Measurements from ENCODE around the gene SLC25A51. TPM values are rescaled to one million over a fixed set of nuclear protein-coding genes. Genes with fewer than 3 reads are reported as not detected.

The SLC25A51 gene
- total RNA-seq, 3 donors from 2014 or later (not counting 1 experiment from before 2014, with no cell fraction given), result 22.2 to 35.4 (median 33.7) TPM

- intact Hi-C loops (cut with micrococcal nuclease), result no loop called here
- Histone ChIP-seq H3K27ac (ENCODE audit: low read length) (no peak overlapping the region), H3K4me3 (ENCODE audit: low read length) (no peak overlapping the region), H3K36me3 (ENCODE audit: control insufficient read depth, insufficient read depth, low read length) (no peaks in the 10 kb centered on the region), H3K27me3 (ENCODE audit: control insufficient read depth, insufficient read depth, low read length) (no peaks in the 10 kb centered on the region), H3K9me3 (ENCODE audit: control insufficient read depth, insufficient read depth, low read length) (no peaks in the 10 kb centered on the region), H3K4me1 (ENCODE audit: control insufficient read depth, insufficient read depth, low read length) (peaks cover under 1% of the 10 kb centered on the region)
- TF ChIP-seq CTCF (IDR thresholded peaks at IDR 0.05), result no peak
- Mint-ChIP-seq H3K4me1 (peaks cover 8 to 13% of the 10 kb centered on the region in 2 donors), H3K9me3 (no peaks in the 10 kb centered on the region), H3K36me3 (no peaks in the 10 kb centered on the region), H3K4me3 (no peak overlapping the region), H3K27me3 (ENCODE audit: low read depth in 2 of 2) (no peaks in the 10 kb centered on the region), H3K27ac (no peak overlapping the region)
- 91% methylated on average over 14 of the region's 14 CpGs for WGBS (ENCODE audit: insufficient coverage)
- no peak for DNase-seq
- no peak for ATAC-seq
Measured at GRCh38 chr9:37923118-37923795, 19.3 kb upstream of the SLC25A51 start.

GRCh38 chr9:37922363-37923117 lies 18.6 kb upstream of the SLC25A51 start:
- H3K27me3 ChIP-seq (ENCODE audit: control insufficient read depth, insufficient read depth, low read length), result no peaks in the 10 kb centered on the region
- H3K9me3 ChIP-seq (ENCODE audit: control insufficient read depth, insufficient read depth, low read length), result no peaks in the 10 kb centered on the region
- H3K4me3 ChIP-seq (ENCODE audit: low read length), result no peak overlapping the region
- TF ChIP-seq CTCF (IDR thresholded peaks at IDR 0.05), result no peak
- no peak for ATAC-seq
- Mint-ChIP-seq H3K4me1 (peaks cover 15 to 20% of the 10 kb centered on the region in 2 donors), H3K27me3 (ENCODE audit: low read depth in 2 of 2) (no peaks in the 10 kb centered on the region), H3K36me3 (no peaks in the 10 kb centered on the region), H3K4me3 (no peak overlapping the region), H3K27ac (no peak overlapping the region), H3K9me3 (no peaks in the 10 kb centered on the region)
- intact Hi-C loops (cut with micrococcal nuclease), result no loop called here
- 85% methylated on average over 13 of the region's 13 CpGs for WGBS (ENCODE audit: insufficient coverage)
- no peaks in the 10 kb centered on the region for H3K36me3 ChIP-seq (ENCODE audit: control insufficient read depth, insufficient read depth, low read length)
- peaks cover 8% of the 10 kb centered on the region for H3K4me1 ChIP-seq (ENCODE audit: control insufficient read depth, insufficient read depth, low read length)
- H3K27ac ChIP-seq (ENCODE audit: low read length), result no peak overlapping the region
- no peak for DNase-seq

- Mint-ChIP-seq H3K27me3 (ENCODE audit: low read depth in 2 of 2) (no peaks in the 10 kb centered on the region), H3K4me1 (peaks cover 22 to 28% of the 10 kb centered on the region in 2 donors), H3K9me3 (no peaks in the 10 kb centered on the region), H3K27ac (no peak overlapping the region), H3K4me3 (no peak overlapping the region), H3K36me3 (no peaks in the 10 kb centered on the region)
- Histone ChIP-seq H3K36me3 (ENCODE audit: control insufficient read depth, insufficient read depth, low read length) (no peaks in the 10 kb centered on the region), H3K4me3 (ENCODE audit: low read length) (no peak overlapping the region), H3K9me3 (ENCODE audit: control insufficient read depth, insufficient read depth, low read length) (no peaks in the 10 kb centered on the region), H3K4me1 (ENCODE audit: control insufficient read depth, insufficient read depth, low read length) (peaks cover 13% of the 10 kb centered on the region), H3K27ac (ENCODE audit: low read length) (no peak overlapping the region), H3K27me3 (ENCODE audit: control insufficient read depth, insufficient read depth, low read length) (no peaks in the 10 kb centered on the region)
- 88% methylated on average over 15 of the region's 15 CpGs for WGBS (ENCODE audit: insufficient coverage)
- TF ChIP-seq CTCF (IDR thresholded peaks at IDR 0.05), result no peak
- no peak for DNase-seq
- no peak for ATAC-seq
- intact Hi-C loops (cut with micrococcal nuclease), result no loop called here
Measured at GRCh38 chr9:37921546-37922300, 17.8 kb upstream of the SLC25A51 start.

Measured in natural killer cell (primary cell).